HUES48 (cell line): Measurements from ENCODE around the gene CDCA5.
A peak's percentile ranks its signal among the peaks of the same experiment; 100 is the strongest.

ENCODE experiments used
- H3K27ac ChIP-seq: one replicate; pipeline ENCODE4 v1.7.0; 2013; ENCODE audit warnings: low read depth, low read length, inconsistent platforms
- H3K27me3 ChIP-seq: 2 replicates; pipeline ENCODE4 v1.6.1; 2013; ENCODE audit warnings: mild to moderate bottlenecking, low read length; ENCODE audit not compliant: control insufficient read depth, insufficient read depth
- H3K36me3 ChIP-seq: 2 replicates; pipeline ENCODE4 v1.6.1; 2013; ENCODE audit warnings: low read length; ENCODE audit not compliant: control insufficient read depth, insufficient read depth
- H3K4me1 ChIP-seq: 2 replicates; pipeline ENCODE4 v1.6.1; 2013; ENCODE audit warnings: mild to moderate bottlenecking, low read length; ENCODE audit not compliant: control insufficient read depth, insufficient read depth
- H3K4me3 ChIP-seq: 2 replicates; pipeline ENCODE4 v1.5.1; 2013; ENCODE audit warnings: mild to moderate bottlenecking, low read depth, low read length
- H3K9ac ChIP-seq: 2 replicates; pipeline ENCODE4 v1.6.1; 2013; ENCODE audit warnings: mild to moderate bottlenecking, low read depth, low read length, moderate library complexity
- H3K9me3 ChIP-seq: 2 replicates; pipeline ENCODE4 v1.6.1; 2013; ENCODE audit warnings: low read length; ENCODE audit not compliant: control insufficient read depth, insufficient read depth

CDCA5 gene

DNA sequence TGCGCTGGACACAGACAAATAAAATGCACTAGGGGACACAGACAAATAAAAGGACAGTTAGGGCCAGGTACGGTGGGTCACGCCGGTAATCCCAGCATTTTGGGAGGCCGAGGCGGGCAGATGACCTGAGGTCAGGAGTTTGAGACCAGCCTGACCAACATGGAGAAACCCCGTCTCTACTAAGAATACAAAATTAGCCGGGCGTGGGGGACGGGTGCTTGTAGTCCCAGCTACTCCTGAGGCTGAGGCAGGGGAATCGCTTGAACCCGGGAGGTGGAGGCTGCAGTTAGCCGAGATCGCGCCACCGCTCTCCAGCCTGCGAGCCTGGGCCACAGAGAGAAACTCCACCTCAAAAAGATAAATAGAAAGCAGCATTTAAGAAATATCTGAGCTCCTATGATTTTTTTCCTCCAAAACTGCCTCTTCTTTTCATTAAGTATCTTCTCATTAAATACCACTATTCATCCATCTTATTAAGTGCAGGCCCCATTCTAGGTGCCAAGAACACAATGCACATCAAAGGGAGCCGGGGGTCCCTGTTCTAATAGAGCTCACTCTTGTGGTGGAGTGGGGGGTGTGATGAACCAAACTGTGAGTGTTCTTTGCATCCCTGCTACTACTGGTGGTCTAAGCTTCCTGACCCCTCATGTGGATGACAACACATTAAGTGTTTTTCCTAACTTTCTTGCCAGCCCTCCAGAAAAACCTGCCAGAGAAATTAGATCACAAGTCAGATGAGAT is 34.4 kb upstream of the CDCA5 start:
- H3K36me3 ChIP-seq, result peaks cover 42% of the 10 kb centered on the region
- no peaks in the 10 kb centered on the region for H3K27me3 ChIP-seq
- H3K4me3 ChIP-seq, result no peak overlapping the region
- no peak overlapping the region for H3K9ac ChIP-seq
- H3K27ac ChIP-seq, result peak overlapping the region; percentile 13
- H3K9me3 ChIP-seq, result no peaks in the 10 kb centered on the region
- peaks cover 15% of the 10 kb centered on the region for H3K4me1 ChIP-seq

DNA sequence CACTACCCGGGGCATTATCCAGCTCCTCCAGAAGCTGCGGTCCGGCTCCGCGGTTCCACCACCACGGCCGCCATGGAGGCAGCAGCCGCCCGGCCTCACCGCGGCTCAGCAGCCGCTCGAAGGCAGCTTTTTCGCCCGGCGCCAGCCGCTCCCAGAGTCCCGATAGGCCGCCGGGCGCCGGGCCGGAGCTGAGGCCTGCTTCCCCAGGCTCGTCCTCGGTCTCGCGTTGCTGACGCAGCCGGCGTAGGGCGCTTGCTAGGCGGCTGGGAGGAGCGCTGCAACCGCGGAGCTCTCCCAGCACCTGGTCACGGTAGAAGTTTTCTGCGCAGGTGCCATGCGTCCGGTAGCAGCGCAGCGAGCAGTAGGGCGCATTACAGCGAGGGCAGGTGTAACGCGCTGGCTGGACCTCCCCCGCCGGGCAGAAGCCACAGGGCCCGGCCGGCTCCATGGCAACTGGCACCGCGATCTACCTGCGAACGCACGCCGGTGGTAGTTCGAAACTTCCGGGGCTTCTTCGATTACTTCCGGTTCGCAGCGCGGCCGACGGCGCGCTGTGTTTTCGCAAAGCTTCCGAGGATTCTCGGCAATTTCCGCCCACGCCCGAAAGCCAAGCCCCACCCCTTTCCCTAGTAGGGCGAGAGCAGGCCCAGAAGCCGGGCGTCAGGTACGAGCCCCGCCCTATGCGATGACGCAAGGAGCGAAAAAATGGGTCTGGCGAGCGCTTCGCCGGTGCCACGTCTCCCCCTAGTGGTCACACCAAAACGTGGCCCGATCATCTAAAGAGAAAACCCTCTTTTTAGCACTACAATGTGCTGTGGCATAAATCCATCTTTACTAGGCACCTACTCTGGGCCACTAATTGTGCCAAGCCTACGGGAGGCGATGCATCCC is 33.6 kb upstream of the CDCA5 start, which contains the start of gene ZNHIT2:
Gene ZNHIT2 (minus strand): TSS at position 496 of the 891 bp plus-strand sequence. CDS start 48 bp downstream, at position 448.
- peak within 1 kb of the TSS; percentile 92 for H3K27ac ChIP-seq
- H3K36me3 ChIP-seq, result peaks cover 42% of the 10 kb centered on the region
- H3K4me1 ChIP-seq, result peaks cover 16% of the 10 kb centered on the region
- no peaks in the 10 kb centered on the region for H3K27me3 ChIP-seq
- no peaks in the 10 kb centered on the region for H3K9me3 ChIP-seq
- H3K4me3 ChIP-seq, result peak within 1 kb of the TSS; percentile 79
- peak within 1 kb of the TSS; percentile 81 for H3K9ac ChIP-seq

DNA sequence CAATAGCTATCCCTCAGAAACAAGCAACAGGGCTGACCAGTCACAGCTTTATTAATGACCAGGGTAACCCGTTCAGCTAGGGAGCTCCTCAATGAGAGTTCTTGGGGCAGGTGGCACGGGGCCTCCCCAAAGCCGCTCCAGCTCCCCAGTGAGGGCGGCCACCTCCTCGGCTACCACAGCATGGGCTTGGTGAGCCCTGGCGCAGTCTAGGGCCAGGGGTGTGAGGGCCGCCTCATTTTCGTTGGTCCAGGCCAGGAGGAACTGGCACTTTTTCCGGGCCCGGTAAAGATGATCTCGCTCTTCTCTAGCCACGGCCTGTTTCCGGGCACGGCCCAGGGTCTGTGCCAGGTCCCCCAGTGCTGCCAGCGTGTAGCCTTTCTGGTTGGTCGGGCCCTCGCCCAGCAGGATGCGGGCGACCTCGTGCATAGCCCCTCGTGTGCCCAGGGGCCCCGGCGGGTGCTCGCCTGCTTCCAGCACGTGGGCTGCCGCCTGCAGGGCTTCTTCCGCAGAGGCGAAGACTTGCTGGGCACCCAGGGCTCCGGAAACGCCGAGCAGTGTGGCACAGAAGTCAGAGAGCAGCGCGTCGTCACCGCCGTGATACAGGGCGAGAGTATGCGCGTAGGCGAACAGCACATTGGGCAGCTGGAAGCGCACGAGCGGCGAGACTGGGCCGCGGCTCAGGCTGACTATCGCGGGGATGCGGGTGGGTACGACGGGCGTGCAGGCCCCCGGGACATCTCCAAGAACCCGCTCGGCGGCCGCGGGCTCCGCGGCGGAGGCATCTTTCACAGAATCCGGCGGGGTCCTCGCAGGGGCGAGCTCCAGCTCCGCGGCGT is 32.7 kb upstream of the CDCA5 start:
- Histone ChIP-seq H3K4me1 (peaks cover 16% of the 10 kb centered on the region), H3K4me3 (peak overlapping the region; percentile 79), H3K27ac (peak overlapping the region; percentile 92), H3K9me3 (no peaks in the 10 kb centered on the region), H3K27me3 (no peaks in the 10 kb centered on the region), H3K36me3 (peaks cover 42% of the 10 kb centered on the region), H3K9ac (peak overlapping the region; percentile 81)

GRCh38 chr11:65115361-65116082 is 31.7 kb upstream of the CDCA5 start:
- Histone ChIP-seq H3K9ac (no peak overlapping the region), H3K4me1 (peaks cover 16% of the 10 kb centered on the region), H3K27me3 (no peaks in the 10 kb centered on the region), H3K36me3 (peaks cover 35% of the 10 kb centered on the region), H3K27ac (no peak overlapping the region), H3K4me3 (no peak overlapping the region), H3K9me3 (no peaks in the 10 kb centered on the region)

- Histone ChIP-seq H3K4me3 (no peak overlapping the region), H3K27ac (no peak overlapping the region), H3K36me3 (peaks cover 27% of the 10 kb centered on the region), H3K27me3 (no peaks in the 10 kb centered on the region), H3K4me1 (peaks cover 18% of the 10 kb centered on the region), H3K9me3 (no peaks in the 10 kb centered on the region), H3K9ac (no peak overlapping the region)
Observed at GRCh38 chr11:65114538-65115171, 30.8 kb upstream of the CDCA5 start.

DNA sequence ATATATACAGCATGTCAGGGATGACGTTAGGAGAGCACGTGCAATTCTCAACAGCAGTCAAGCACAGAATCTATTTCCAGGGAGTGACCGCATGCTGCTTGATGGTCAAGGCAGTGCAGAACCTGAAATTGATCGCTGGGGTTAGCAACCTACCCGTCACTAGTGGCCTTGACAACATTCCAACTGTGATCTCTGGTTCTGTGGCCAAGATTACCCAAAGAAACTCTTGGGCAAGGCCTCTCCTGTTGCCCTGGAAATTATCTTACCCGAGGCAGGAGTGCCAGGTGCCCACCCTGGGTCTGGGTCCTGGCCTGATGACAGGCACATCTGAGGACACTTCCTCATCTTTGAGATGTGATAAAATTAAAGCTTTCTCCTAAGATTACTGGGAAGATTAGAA is 30.0 kb upstream of the CDCA5 start:
- Histone ChIP-seq H3K27me3 (no peaks in the 10 kb centered on the region), H3K9ac (no peak overlapping the region), H3K9me3 (no peaks in the 10 kb centered on the region), H3K36me3 (peaks cover 27% of the 10 kb centered on the region), H3K4me1 (peaks cover 18% of the 10 kb centered on the region), H3K4me3 (no peak overlapping the region), H3K27ac (no peak overlapping the region)

GRCh38 chr11:65113361-65113756 is 29.5 kb upstream of the CDCA5 start:
- Histone ChIP-seq H3K9me3 (no peaks in the 10 kb centered on the region), H3K9ac (no peak overlapping the region), H3K36me3 (peaks cover 26% of the 10 kb centered on the region), H3K4me1 (peaks cover 18% of the 10 kb centered on the region), H3K27ac (no peak overlapping the region), H3K27me3 (no peaks in the 10 kb centered on the region), H3K4me3 (peak overlapping the region; percentile 82)

DNA sequence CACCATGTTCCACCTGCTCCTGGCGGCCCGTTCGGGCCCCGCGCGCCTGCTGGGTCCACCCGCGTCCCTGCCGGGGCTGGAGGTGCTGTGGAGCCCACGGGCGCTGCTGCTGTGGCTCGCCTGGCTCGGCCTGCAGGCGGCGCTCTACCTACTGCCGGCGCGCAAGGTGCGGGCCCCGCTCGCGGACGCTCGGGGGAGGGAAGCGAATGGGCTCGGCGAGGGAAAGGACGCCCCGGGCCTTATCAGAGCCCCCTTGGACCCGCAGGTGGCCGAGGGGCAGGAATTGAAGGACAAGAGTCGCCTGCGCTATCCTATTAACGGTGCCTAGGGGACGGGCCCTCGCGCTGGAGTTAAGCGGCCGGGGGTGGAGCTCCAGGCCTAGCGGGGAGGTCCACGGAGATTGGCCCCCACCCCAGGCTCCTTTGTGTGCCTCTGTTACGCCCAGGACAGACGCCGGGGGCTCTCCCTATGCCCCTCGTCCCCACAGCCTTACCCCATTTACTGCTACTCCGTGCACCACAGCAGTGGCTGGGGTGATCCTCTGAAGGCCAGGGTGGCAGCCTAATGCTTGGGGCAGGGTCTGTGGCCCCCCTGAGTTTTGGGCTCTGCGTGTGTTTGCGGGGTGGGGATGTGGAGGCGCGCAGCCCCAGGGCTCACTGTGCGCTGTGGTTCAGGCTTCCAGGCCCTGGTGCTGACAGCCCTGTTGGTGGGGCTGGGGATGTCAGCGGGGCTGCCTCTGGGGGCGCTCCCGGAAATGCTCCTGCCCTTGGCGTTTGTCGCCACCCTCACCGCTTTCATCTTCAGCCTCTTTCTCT is 28.9 kb upstream of the CDCA5 start:
- Histone ChIP-seq H3K9ac (no peak overlapping the region; the same call in 1 of the 2 replicates), H3K9me3 (no peaks in the 10 kb centered on the region), H3K27me3 (no peaks in the 10 kb centered on the region), H3K4me3 (peak overlapping the region; percentile 82), H3K4me1 (peaks cover 18% of the 10 kb centered on the region), H3K27ac (peak overlapping the region; percentile 69), H3K36me3 (peaks cover 28% of the 10 kb centered on the region; the same call in 1 of the 2 replicates)

DNA sequence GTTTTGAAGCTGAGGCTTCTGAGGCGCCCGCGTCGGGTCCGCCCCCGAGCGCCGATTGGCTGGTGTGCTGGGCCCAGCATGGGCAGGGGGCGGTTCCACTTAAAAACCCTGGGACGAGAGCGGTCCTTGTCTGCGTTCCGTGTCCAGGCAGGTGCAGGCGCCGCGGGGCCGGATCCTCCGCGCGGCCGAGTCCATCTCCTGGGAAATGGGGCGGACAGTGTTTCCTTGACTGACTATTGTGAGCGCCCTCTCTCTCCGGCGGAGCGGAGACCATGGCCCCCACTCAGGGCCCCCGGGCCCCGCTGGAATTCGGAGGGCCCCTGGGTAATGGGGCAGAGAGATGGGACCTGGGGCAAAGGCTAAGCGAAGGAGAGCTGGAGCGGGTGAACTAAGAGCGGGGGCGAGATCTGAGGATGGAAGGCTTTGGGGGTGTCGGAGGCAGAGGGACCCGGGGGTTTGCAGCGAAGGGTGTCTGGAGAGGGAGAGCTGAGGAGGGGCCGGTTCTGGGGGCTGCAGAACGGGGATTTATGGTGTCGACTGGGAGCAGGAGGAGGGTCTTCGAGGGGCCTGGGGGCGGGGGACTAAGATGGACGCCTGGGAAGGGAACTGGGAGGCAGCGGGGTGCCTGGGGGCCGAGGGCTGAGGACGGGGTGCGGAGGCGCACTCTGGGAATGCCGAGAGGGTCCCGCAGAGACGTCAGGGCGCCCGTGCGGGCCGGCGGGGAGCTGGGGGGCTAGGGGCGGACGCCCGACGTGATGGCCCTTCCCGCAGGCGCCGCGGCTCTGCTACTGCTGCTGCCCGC is 28.1 kb upstream of the CDCA5 start, which contains the start of gene TM7SF2:
Gene TM7SF2 (plus strand): TSS at position 129 of the 802 bp plus-strand sequence. CDS start 144 bp downstream, at position 273.
- Histone ChIP-seq H3K4me3 (peak within 1 kb of the TSS; percentile 82), H3K36me3 (peaks cover 34% of the 10 kb centered on the region)

More for the DNA sequence above, 28.1 kb upstream of the CDCA5 start, which contains the start of gene TM7SF2:
- Histone ChIP-seq H3K27ac (peak within 1 kb of the TSS; percentile 69), H3K4me1 (peaks cover 18% of the 10 kb centered on the region), H3K27me3 (no peaks in the 10 kb centered on the region), H3K9ac (peak within 1 kb of the TSS; percentile 64), H3K9me3 (no peaks in the 10 kb centered on the region)
